ENCODE results near the gene SLC25A11. TPM values are rescaled to one million over a fixed set of nuclear protein-coding genes. Genes with fewer than 3 reads are reported as not detected.

SLC25A11 gene
- total RNA-seq, 1 donor from 2014 or later: 35.3 TPM

DNA sequence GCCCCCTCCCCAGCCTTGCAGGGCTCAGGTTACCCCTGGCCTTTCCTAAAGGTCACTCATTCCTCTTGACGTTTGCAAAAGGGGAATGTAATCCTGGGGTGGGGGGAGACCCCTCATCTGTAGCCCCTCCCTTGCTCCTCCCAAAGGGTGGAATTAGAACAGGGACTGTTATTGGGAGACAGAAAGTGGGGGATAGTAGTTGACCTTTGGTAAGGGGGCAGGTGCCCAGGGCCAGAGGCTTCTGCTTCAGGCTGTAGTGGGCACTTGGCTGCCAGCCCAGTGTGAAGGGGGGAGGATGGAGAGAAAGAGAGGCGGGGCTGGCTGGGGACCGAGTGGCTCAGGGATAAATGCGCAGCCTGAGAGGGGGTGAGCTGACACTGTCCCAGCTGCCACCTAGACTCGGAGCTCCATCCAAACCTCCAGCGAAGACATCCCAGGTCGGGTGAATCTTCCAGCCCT, 10.9 kb upstream of the SLC25A11 start, which contains the start of gene ENO3:
Gene ENO3 (plus strand): TSS at position 374 of the 459 bp plus-strand sequence. CDS start 711 bp downstream, outside the sequence.
- ChIA-PET POLR2A (interaction anchor here (0.7 to 12.1 kb wide), 7 partner anchors 9 to 127 kb away, joined by 3 to 391 read pairs (median 4); partner anchors contain the start of genes CAMTA2, INCA1, KIF1C and RNF167), CTCF (interaction anchor here (2.0 kb wide), 1 partner anchor 37 kb away, joined by 6 read pairs; the partner anchor contains the start of gene CAMTA2)
- Mint-ChIP-seq H3K27me3 (peaks cover 2% of the 10 kb centered on the region), H3K27ac (peak within 1 kb of the TSS; percentile 86), H3K36me3 (ENCODE audit: low read depth) (peaks cover 20% of the 10 kb centered on the region), H3K9me3 (no peaks in the 10 kb centered on the region), H3K4me3 (peak within 1 kb of the TSS; percentile 81), H3K4me1 (peaks cover 26% of the 10 kb centered on the region)
- intact Hi-C loops (cut with micrococcal nuclease): no loop called here
- ATAC-seq (ENCODE audit: low read depth): no peak
- TF ChIP-seq, protein P1, sequence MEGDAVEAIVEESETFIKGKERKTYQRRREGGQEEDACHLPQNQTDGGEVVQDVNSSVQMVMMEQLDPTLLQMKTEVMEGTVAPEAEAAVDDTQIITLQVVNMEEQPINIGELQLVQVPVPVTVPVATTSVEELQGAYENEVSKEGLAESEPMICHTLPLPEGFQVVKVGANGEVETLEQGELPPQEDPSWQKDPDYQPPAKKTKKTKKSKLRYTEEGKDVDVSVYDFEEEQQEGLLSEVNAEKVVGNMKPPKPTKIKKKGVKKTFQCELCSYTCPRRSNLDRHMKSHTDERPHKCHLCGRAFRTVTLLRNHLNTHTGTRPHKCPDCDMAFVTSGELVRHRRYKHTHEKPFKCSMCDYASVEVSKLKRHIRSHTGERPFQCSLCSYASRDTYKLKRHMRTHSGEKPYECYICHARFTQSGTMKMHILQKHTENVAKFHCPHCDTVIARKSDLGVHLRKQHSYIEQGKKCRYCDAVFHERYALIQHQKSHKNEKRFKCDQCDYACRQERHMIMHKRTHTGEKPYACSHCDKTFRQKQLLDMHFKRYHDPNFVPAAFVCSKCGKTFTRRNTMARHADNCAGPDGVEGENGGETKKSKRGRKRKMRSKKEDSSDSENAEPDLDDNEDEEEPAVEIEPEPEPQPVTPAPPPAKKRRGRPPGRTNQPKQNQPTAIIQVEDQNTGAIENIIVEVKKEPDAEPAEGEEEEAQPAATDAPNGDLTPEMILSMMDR (IDR thresholded peaks at IDR 0.05): no peak
- no peak for DNase-seq

DNA sequence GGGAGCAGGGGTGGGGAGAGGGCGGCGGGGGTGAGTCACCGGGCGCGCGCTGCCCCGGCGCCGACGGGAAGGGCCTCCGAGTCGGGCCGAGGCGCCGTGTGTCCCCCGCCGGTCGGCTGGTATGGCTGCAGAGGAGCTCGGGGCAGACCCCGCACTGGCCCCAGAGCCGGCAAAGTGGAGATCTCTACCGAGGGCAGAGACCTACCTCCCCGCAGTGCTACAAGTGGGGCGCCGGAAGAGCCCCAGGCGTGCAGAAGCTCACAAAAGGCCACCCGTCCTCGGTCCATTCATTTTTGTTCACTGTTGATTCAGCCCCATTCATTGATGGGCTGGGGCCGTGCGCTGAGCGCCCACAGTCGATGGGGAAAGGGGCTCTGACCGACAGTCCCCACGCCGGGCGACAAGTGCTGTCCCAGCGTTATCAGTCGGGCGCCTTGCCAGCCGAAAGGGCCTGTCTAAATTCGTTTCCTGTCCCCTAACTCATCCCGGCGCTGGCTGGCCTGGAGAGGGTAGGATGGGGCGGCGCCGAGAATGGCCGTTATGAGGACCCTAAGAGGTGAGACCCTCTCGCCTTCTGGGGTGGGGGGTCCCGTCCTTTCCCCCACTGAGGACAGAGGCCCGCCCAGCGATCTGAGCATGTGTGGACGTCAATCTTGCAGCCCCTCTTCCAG, 10.4 kb upstream of the SLC25A11 start:
- Mint-ChIP-seq H3K27ac (peak overlapping the region; percentile 86), H3K27me3 (peaks cover 2% of the 10 kb centered on the region), H3K9me3 (no peaks in the 10 kb centered on the region), H3K4me1 (peaks cover 31% of the 10 kb centered on the region), H3K4me3 (peak overlapping the region; percentile 81), H3K36me3 (ENCODE audit: low read depth) (peaks cover 25% of the 10 kb centered on the region)
- ChIA-PET POLR2A (interaction anchor here (0.6 to 12.1 kb wide), 9 partner anchors 8 to 264 kb away, joined by 3 to 391 read pairs (median 4); partner anchors contain the start of genes CAMTA2, INCA1, KIF1C and RNF167), CTCF (interaction anchor here (2.0 kb wide), 1 partner anchor 37 kb away, joined by 6 read pairs; the partner anchor contains the start of gene CAMTA2)
- DNase-seq (no peak), ATAC-seq (ENCODE audit: low read depth) (peak; percentile 8)
- intact Hi-C loops (cut with micrococcal nuclease): no loop called here
- TF ChIP-seq, protein P1 (IDR thresholded peaks at IDR 0.05): no peak

DNA sequence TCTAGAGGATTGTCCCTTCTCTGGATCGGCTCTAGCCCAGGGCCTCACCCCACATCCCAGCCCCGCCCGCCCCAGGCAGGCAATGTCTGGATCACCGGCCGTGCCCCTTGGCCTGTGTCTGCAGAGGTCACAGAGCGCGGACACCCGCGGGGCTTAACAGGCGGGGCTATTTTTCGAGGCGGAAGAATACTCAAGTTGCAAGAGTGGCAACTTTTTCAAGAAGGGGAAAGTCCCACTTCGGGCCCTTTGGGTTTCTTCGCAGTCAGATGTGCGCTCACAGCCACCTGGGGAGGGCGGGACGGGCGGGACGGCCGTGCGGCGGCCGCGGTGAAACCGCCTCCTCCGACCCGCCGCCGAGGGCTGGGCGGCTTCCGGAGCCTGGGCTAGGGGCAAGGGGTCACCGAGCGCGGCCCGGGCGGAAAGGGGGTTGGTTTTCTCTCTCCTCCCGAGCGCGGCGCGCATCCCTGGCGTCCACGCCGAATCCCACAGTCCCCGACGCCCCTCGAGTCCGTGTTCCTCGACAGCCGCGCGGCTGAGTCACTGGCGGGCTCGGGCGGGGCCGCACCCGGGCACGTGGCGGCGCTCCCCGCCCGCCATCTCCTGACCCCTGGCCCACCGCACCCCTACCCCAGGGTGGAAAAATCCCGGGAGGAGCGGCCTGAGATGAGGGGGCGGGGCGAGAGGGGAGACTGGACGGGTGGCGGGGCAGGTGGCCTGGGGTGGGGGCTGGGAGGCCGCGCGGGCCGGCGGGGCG, 9.7 kb upstream of the SLC25A11 start:
- peak overlapping the region; percentile 100 for H3K4me3 Mint-ChIP-seq

DNA sequence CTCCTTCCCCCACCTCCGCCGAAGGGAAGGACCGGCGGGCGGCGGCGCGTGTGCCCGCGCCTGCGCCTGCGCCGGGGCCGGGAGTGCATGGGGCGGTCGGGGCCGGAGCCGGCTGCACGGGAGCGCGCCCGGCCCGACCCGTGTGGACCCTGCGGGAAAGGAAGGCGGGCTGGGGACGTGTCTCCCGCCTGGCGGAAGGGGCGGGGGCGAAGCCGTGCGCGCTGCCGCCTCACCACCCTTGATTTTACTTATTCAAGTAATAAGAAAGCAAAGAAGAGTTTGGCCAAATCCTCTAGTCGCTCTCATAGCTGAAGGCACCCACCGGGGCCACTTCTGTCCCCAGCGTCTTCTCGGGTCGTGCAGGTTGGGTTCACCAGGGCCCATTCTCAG, 9.1 kb upstream of the SLC25A11 start:
- ChIA-PET POLR2A (interaction anchor here (0.6 to 12.1 kb wide), 20 partner anchors 9 to 1303 kb away, joined by 3 to 391 read pairs (median 8); partner anchors contain the start of genes ARRB2, CAMTA2, CHRNE and CYB5D2), CTCF (interaction anchor here (0.8 to 1.5 kb wide), 4 partner anchors 9 to 40 kb away, joined by 3 to 5 read pairs (median 4); partner anchors contain the start of genes CAMTA2, RNF167, SLC25A11 and SPAG7)
- DNase-seq (peak; percentile 74), ATAC-seq (ENCODE audit: low read depth) (peak; percentile 45)
- Mint-ChIP-seq H3K4me1 (peaks cover 44% of the 10 kb centered on the region), H3K27me3 (peaks cover 2% of the 10 kb centered on the region), H3K27ac (peak overlapping the region; percentile 100), H3K9me3 (no peaks in the 10 kb centered on the region), H3K36me3 (ENCODE audit: low read depth) (peaks cover 38% of the 10 kb centered on the region), H3K4me3 (peak overlapping the region; percentile 100)
- intact Hi-C loops (cut with micrococcal nuclease): loop anchor here (1.0 to 10.0 kb wide), 13 partner anchors 9 to 1037 kb away; partner anchors contain the start of genes ARRB2, ATP2A3, CAMTA2 and INCA1
- TF ChIP-seq, protein P1 (IDR thresholded peaks at IDR 0.05): no peak

More for the DNA sequence above, 9.7 kb upstream of the SLC25A11 start:
- TF ChIP-seq, protein P1 (IDR thresholded peaks at IDR 0.05): no peak
- ChIA-PET POLR2A (interaction anchor here (1.0 to 12.1 kb wide), 15 partner anchors 8 to 129 kb away, joined by 3 to 391 read pairs (median 9); partner anchors contain the start of genes CAMTA2, GP1BA, INCA1 and KIF1C), CTCF (interaction anchor here (1.4 to 1.5 kb wide), 2 partner anchors 10 to 18 kb away, joined by 3 to 4 read pairs; partner anchors contain the start of genes RNF167, SLC25A11 and SPAG7)
- Mint-ChIP-seq H3K9me3 (no peaks in the 10 kb centered on the region), H3K27me3 (peaks cover 2% of the 10 kb centered on the region), H3K27ac (peak overlapping the region; percentile 100), H3K4me1 (peaks cover 38% of the 10 kb centered on the region), H3K36me3 (ENCODE audit: low read depth) (peaks cover 32% of the 10 kb centered on the region)
- DNase-seq (peak; percentile 80), ATAC-seq (ENCODE audit: low read depth) (peak; percentile 36)
- intact Hi-C loops (cut with micrococcal nuclease): loop anchor here (1.0 to 10.0 kb wide), 13 partner anchors 9 to 1037 kb away; partner anchors contain the start of genes ARRB2, ATP2A3, CAMTA2 and INCA1

Data from activated B cell treated with CpG ODN at 0.5 μM for 24 hours (primary cell).